Neural crest cell (in vitro differentiated cells): ENCODE results near the gene PSMF1. TPM values are rescaled to one million over a fixed set of nuclear protein-coding genes. Genes with fewer than 3 reads are reported as not detected.

Experiments used
- DNase-seq: peaks from one replicate; pipeline ENCODE4 v3.0.0; 2021; ENCODE audit warnings: low read depth, mixed read lengths, low spot score
- H3K27ac Mint-ChIP-seq: one replicate; pipeline ENCODE4 v1.8.0; 2021; ENCODE audit warnings: mild to moderate bottlenecking, mixed read lengths; ENCODE audit not compliant: unreplicated experiment
- H3K27me3 Mint-ChIP-seq: 2 replicates; pipeline ENCODE4 v1.8.0; 2021; ENCODE audit warnings: low read depth, mild to moderate bottlenecking, mixed read lengths
- H3K36me3 Mint-ChIP-seq: 2 replicates; pipeline ENCODE4 v1.8.0; 2021; ENCODE audit warnings: low read depth, mild to moderate bottlenecking, mixed read lengths
- H3K4me1 Mint-ChIP-seq: 2 replicates; pipeline ENCODE4 v1.8.0; 2021; ENCODE audit warnings: mixed read lengths
- H3K4me3 Mint-ChIP-seq: one replicate; pipeline ENCODE4 v1.8.0; 2021; ENCODE audit warnings: mild to moderate bottlenecking, mixed read lengths
- H3K9me3 Mint-ChIP-seq: 2 replicates; pipeline ENCODE4 v1.8.0; 2021; ENCODE audit warnings: mixed read lengths
- CTCF ChIP-seq: fragments of 200-600 bp; sonication (generic); conservative IDR thresholded peaks from 2 replicates; pipeline ENCODE4 v1.5.0; 2021; ENCODE audit warnings: antibody characterized with exemption, mild to moderate bottlenecking
- total RNA-seq: library from RNA; stranded (reverse); gene quantifications from 2 replicates; pipeline ENCODE4 v1.2.1, GENCODE V29; 2021

PSMF1 gene
- total RNA-seq, 1 donor from 2014 or later, result 107 TPM

- Mint-ChIP-seq H3K27me3 (peaks cover 4% of the 10 kb centered on the region), H3K4me1 (peaks cover 7% of the 10 kb centered on the region), H3K27ac (no peak overlapping the region), H3K4me3 (no peak overlapping the region), H3K36me3 (no peaks in the 10 kb centered on the region), H3K9me3 (peaks cover 9% of the 10 kb centered on the region)
- no peak for DNase-seq
- TF ChIP-seq CTCF, result no peak
Measured at GRCh38 chr20:1085492-1086276, 32.7 kb upstream of the PSMF1 start.

GRCh38 chr20:1086277-1087213 is 31.9 kb upstream of the PSMF1 start:
- DNase-seq, result no peak
- Mint-ChIP-seq H3K9me3 (peaks cover 12% of the 10 kb centered on the region), H3K27me3 (peaks cover 4% of the 10 kb centered on the region), H3K27ac (no peak overlapping the region), H3K36me3 (no peaks in the 10 kb centered on the region), H3K4me1 (peaks cover 7% of the 10 kb centered on the region), H3K4me3 (no peak overlapping the region)
- no peak for TF ChIP-seq CTCF

- H3K4me3 Mint-ChIP-seq, result no peak overlapping the region
- H3K36me3 Mint-ChIP-seq, result no peaks in the 10 kb centered on the region
- peaks cover 12% of the 10 kb centered on the region for H3K9me3 Mint-ChIP-seq
- TF ChIP-seq CTCF, result no peak
- H3K27ac Mint-ChIP-seq, result no peak overlapping the region
- H3K4me1 Mint-ChIP-seq, result peaks cover 7% of the 10 kb centered on the region
- peaks cover 4% of the 10 kb centered on the region for H3K27me3 Mint-ChIP-seq
- DNase-seq, result no peak
Measured at GRCh38 chr20:1087311-1087905, 31.0 kb upstream of the PSMF1 start.

GRCh38 chr20:1094751-1095150 is 23.7 kb upstream of the PSMF1 start:
- H3K4me1 Mint-ChIP-seq, result no peaks in the 10 kb centered on the region
- H3K27ac Mint-ChIP-seq, result no peak overlapping the region
- no peak overlapping the region for H3K4me3 Mint-ChIP-seq
- TF ChIP-seq CTCF, result no peak
- peaks cover 8% of the 10 kb centered on the region for H3K9me3 Mint-ChIP-seq
- DNase-seq, result no peak
- no peaks in the 10 kb centered on the region for H3K36me3 Mint-ChIP-seq
- H3K27me3 Mint-ChIP-seq, result peaks cover 2% of the 10 kb centered on the region

- no peak for TF ChIP-seq CTCF
- Mint-ChIP-seq H3K4me3 (no peak overlapping the region), H3K27ac (no peak overlapping the region), H3K36me3 (peaks cover 3% of the 10 kb centered on the region), H3K4me1 (no peaks in the 10 kb centered on the region), H3K9me3 (peaks cover 8% of the 10 kb centered on the region), H3K27me3 (peaks cover 6% of the 10 kb centered on the region)
- DNase-seq, result no peak
Measured at GRCh38 chr20:1101533-1101932, 16.9 kb upstream of the PSMF1 start.
